HepG2 (cell line): ENCODE measurements around the gene LAMTOR3. TPM values are rescaled to one million over a fixed set of nuclear protein-coding genes. Genes with fewer than 3 reads are reported as not detected.

ENCODE experiments used
- ATAC-seq: fragments of 200-7000 bp; cut with Tn5 transposase; 3 replicates; pipeline ENCODE4 v1.9.1; 2020; ENCODE audit warnings: mild to moderate bottlenecking, moderate library complexity
- BruUV-seq: library from RNA; stranded (reverse); fragments of 400-500 nt; replicated peaks from 2 replicates; lab custom pipeline; 2021; lab: Mats Ljungman, UMichigan
- CTCF ChIA-PET: fragments of 300-600 bp; formaldehyde crosslinking; extraction: SDS; loops from one replicate; lab custom pipeline; 2021; ENCODE audit warnings: low total read pairs, inconsistent platforms, low intra/inter-chr PET ratio; lab: Yijun Ruan, JAX
- POLR2A ChIA-PET: fragments of 350-600 bp; sonication (Branson Sonifier 250); formaldehyde crosslinking; loops from one replicate; lab custom pipeline; 2020; ENCODE audit warnings: antibody characterized with exemption, inconsistent platforms; lab: Yijun Ruan, JAX
- DNase-seq: peaks from one replicate; pipeline ENCODE4 v3.0.0-alpha.2; 2015; ENCODE audit warnings: low spot score
- FAIRE-seq: peaks from 3 replicates; lab custom pipeline; 2011; peaks lifted over from hg19 to GRCh38; lab: Jason Lieb, UNC
- H2AFZ ChIP-seq: one replicate; pipeline ENCODE4 v1.6.1; 2011; ENCODE audit warnings: low read length, inconsistent platforms
- H3K27ac ChIP-seq: fragments of 300-600 bp; 3 replicates; pipeline ENCODE4 v1.8.0; 2011; ENCODE audit warnings: mixed run types, mild to moderate bottlenecking, mixed read lengths, low read length, inconsistent platforms; ENCODE audit not compliant: insufficient read depth; ENCODE audit errors: extremely low read length
- H3K27me3 ChIP-seq, 2 experiments: fragments of 200-600 bp in 1 of 2; 2 replicates in 1 of 2; 3 replicates in 1 of 2; pipeline versions ENCODE4 v1.6.0 to v1.8.0; 2011; ENCODE audit warnings: low read length in 2 of 2, mild to moderate bottlenecking in 2 of 2, moderate library complexity in 2 of 2, inconsistent platforms in 1 of 2; ENCODE audit not compliant: insufficient read depth in 2 of 2, control insufficient read depth in 1 of 2
- H3K36me3 ChIP-seq, 2 experiments: fragments of 200-600 bp in 1 of 2; replicated peaks in 1 of 2; 2 replicates in 1 of 2; 3 replicates in 1 of 2; pipeline versions ENCODE4 v1.5.1 to v1.8.0; 2011; ENCODE audit warnings: low read length in 2 of 2, inconsistent platforms in 1 of 2; ENCODE audit not compliant: insufficient read depth in 2 of 2, control insufficient read depth in 1 of 2
- H3K4me1 ChIP-seq: 2 replicates; pipeline ENCODE4 v1.5.1; 2012; ENCODE audit warnings: low read length, inconsistent platforms; ENCODE audit not compliant: insufficient read depth
- H3K4me2 ChIP-seq: 2 replicates; pipeline ENCODE4 v1.6.0; 2011; ENCODE audit warnings: low read depth, low read length, inconsistent platforms
- H3K4me3 ChIP-seq, 3 experiments: fragments of 200-600 bp in 1 of 3; sonication (generic), shearing (Covaris generic) in 1 of 3; replicated peaks in 1 of 3; 2 replicates each; pipeline ENCODE4 v1.5.1; 2011 to 2016; ENCODE audit warnings: low read length in 3 of 3, inconsistent platforms in 2 of 3, low read depth in 2 of 3, mild to moderate bottlenecking in 2 of 3, control low read depth in 1 of 3, mixed read lengths in 1 of 3; ENCODE audit not compliant: insufficient read depth in 1 of 3
- H3K79me2 ChIP-seq: one replicate; pipeline ENCODE4 v1.6.1; 2011; ENCODE audit warnings: low read length, inconsistent platforms; ENCODE audit not compliant: insufficient read depth
- H3K9ac ChIP-seq: 2 replicates; pipeline ENCODE4 v1.6.0; 2011; ENCODE audit warnings: mild to moderate bottlenecking, low read depth, low read length, inconsistent platforms; ENCODE audit not compliant: insufficient read depth
- H3K9me3 ChIP-seq: 2 replicates; pipeline ENCODE4 v1.5.1; 2012; ENCODE audit warnings: mild to moderate bottlenecking, low read length
- H4K20me1 ChIP-seq: 2 replicates; pipeline ENCODE4 v1.6.0; 2011; ENCODE audit warnings: inconsistent platforms, mild to moderate bottlenecking, low read length, moderate library complexity; ENCODE audit not compliant: insufficient read depth
- E2F2 ChIP-seq: sonication (generic); formaldehyde crosslinking; IDR thresholded peaks from 2 replicates; pipeline ENCODE4 v1.4.0; 2020; ENCODE audit warnings: missing genetic modification reagents, borderline replicate concordance
- GABPA ChIP-seq, 2 experiments: IDR thresholded peaks; 2 replicates each; pipeline ENCODE4 v1.6.1; 2011 to 2016; ENCODE audit warnings: low read depth in 2 of 2, low read length in 1 of 2, missing biosample characterization in 1 of 2, missing genetic modification characterization in 1 of 2
- HIVEP1 ChIP-seq: sonication (generic); formaldehyde crosslinking; IDR thresholded peaks from 2 replicates; pipeline ENCODE4 v1.4.0; 2020; ENCODE audit warnings: mild to moderate bottlenecking, missing genetic modification reagents
- RARG ChIP-seq: sonication (generic); formaldehyde crosslinking; IDR thresholded peaks from 2 replicates; pipeline ENCODE4 v1.4.0; 2020; ENCODE audit warnings: low read depth, mild to moderate bottlenecking, missing genetic modification reagents
- RBAK ChIP-seq: sonication (generic); formaldehyde crosslinking; IDR thresholded peaks from 2 replicates; pipeline ENCODE4 v1.5.1; 2020; ENCODE audit warnings: mild to moderate bottlenecking, missing genetic modification reagents
- TEAD2 ChIP-seq: sonication (generic); formaldehyde crosslinking; IDR thresholded peaks from 2 replicates; pipeline ENCODE4 v1.9.0; 2021; ENCODE audit warnings: missing genetic modification reagents
- ZBTB8A ChIP-seq: sonication (generic); formaldehyde crosslinking; IDR thresholded peaks from 2 replicates; pipeline ENCODE4 v1.4.0; 2020; ENCODE audit warnings: mild to moderate bottlenecking, low read depth, missing genetic modification reagents, borderline replicate concordance
- ZNF7 ChIP-seq: IDR thresholded peaks from 2 replicates; pipeline ENCODE4 v1.6.1; 2016; ENCODE audit warnings: missing biosample characterization, missing genetic modification reagents
- WGBS: methylation state at CpG from one replicate; pipeline ENCODE4 v1.1.6; 2017; ENCODE audit warnings: low lambda C conversion rate; 5-methylcytosine and 5-hydroxymethylcytosine counted together
- in situ Hi-C: cut with HindIII; loops from 2 replicates; pipeline ENCODE4 v1.10.0; 2017; ENCODE audit warnings: low pct_unique_long_range_greater_than_20kb; ENCODE audit not compliant: extremely low pct_ligation_motif_present
- intact Hi-C: fragments of 100-400 bp; cut with micrococcal nuclease; formaldehyde crosslinking; loops from one replicate; pipeline ENCODE4 v1.10.0; 2022; ENCODE audit not compliant: unreplicated experiment
- polyA plus RNA-seq, 8 experiments: library from polyadenylated mRNA; depleted of rRNA in 3 of 8; stranded (reverse) in 7 of 8; unstranded in 1 of 8; fragments of >200 nt; fragmentation: Illumina TruSeq in 4 of 8; extraction: Trizol in 4 of 8; gene quantifications; 2 replicates each; pipeline versions ENCODE4 v1.2.1 to v1.2.3, GENCODE V29; 2011 to 2016; ENCODE audit warnings: low read depth in 4 of 8, missing spikeins in 1 of 8, mixed read lengths in 1 of 8; ENCODE audit not compliant: insufficient read depth in 1 of 8
- total RNA-seq, 5 experiments: library from RNA; depleted of rRNA; stranded (reverse); fragments of >200 nt; fragmentation: Illumina TruSeq; extraction: Trizol; gene quantifications; 2 replicates each; pipeline ENCODE4 v1.2.3, GENCODE V29; 2016; ENCODE audit warnings: low read depth in 1 of 5

The LAMTOR3 gene
- total and polyA plus RNA-seq, 2 of the 13 experiments (the other 11 are each of a cell fraction or from before 2014, with no cell fraction given): 47.6 to 49.1 TPM

- DNase-seq (no peak), ATAC-seq (no peak), FAIRE-seq (no peak)
- CTCF ChIA-PET: no interaction called here
- Histone ChIP-seq H3K4me3 (no peak overlapping the region), H3K9ac (no peak overlapping the region), H3K4me2 (0 out of 2 replicates have a peak overlapping the region, but pooled peaks have one; percentile 0), H3K27ac (no peak overlapping the region), H3K36me3 (no peaks in the 10 kb centered on the region), H3K27me3 (no peaks in the 10 kb centered on the region; a peak in 1 of 5 replicates), H3K9me3 (no peaks in the 10 kb centered on the region), H4K20me1 (no peaks in the 10 kb centered on the region), H2AFZ (no peak overlapping the region), H3K79me2 (no peaks in the 10 kb centered on the region), H3K4me1 (no peaks in the 10 kb centered on the region)
- intact Hi-C loops (no loop called here), in situ Hi-C loops (no loop called here)
- BruUV-seq: no TSS peak
- TF ChIP-seq GABPA (IDR thresholded peaks at IDR 0.05; ENCODE audit: low read depth, low read length): no peak
- peak; percentile 35; the same call in 1 of the 2 replicates for TF ChIP-seq GABPA (CRISPR knock-in tag; IDR thresholded peaks at IDR 0.05; ENCODE audit: low read depth)
- no peak for TF ChIP-seq ZBTB8A (CRISPR knock-in tag)
- TF ChIP-seq E2F2 (CRISPR knock-in tag): no peak
- 46% methylated on average over 7 of the region's 7 CpGs for WGBS
- POLR2A ChIA-PET: no interaction called here
Measured at GRCh38 chr4:99844048-99844447, 50.2 kb downstream of the LAMTOR3 start.

- Histone ChIP-seq H3K36me3 (no peaks in the 10 kb centered on the region), H3K4me1 (no peaks in the 10 kb centered on the region), H3K9me3 (no peaks in the 10 kb centered on the region), H3K79me2 (no peaks in the 10 kb centered on the region), H2AFZ (no peak overlapping the region), H4K20me1 (no peaks in the 10 kb centered on the region), H3K4me3 (no peak overlapping the region), H3K4me2 (no peak overlapping the region), H3K27ac (no peak overlapping the region), H3K27me3 (no peaks in the 10 kb centered on the region; a peak in 1 of 5 replicates), H3K9ac (no peak overlapping the region)
- intact Hi-C loops (no loop called here), in situ Hi-C loops (no loop called here)
- FAIRE-seq (no peak), ATAC-seq (no peak), DNase-seq (no peak)
- TF ChIP-seq ZNF7 (CRISPR knock-in tag) (no peak), HIVEP1 (CRISPR knock-in tag) (no peak), RBAK (CRISPR knock-in tag) (no peak), TEAD2 (CRISPR knock-in tag) (no peak), RARG (CRISPR knock-in tag) (no peak)
- ChIA-PET POLR2A (no interaction called here), CTCF (no interaction called here)
- BruUV-seq: no TSS peak
Measured at GRCh38 chr4:99843413-99843812, 50.8 kb downstream of the LAMTOR3 start.
